ENCODE measurements around the gene DPEP1.

GRCh38 chr16:89685916-89686315 is 72.5 kb downstream of the DPEP1 start:
- TF ChIP-seq CTCF (optimal IDR thresholded peaks at IDR 0.05 in 1 of 3, IDR thresholded peaks at IDR 0.05 in 1 of 3, conservative IDR thresholded peaks at IDR 0.05 in 1 of 3; ENCODE audit: extremely low read depth in 1 of 3, insufficient read depth in 2 of 3, low read length in 3 of 3) (no peak), EZH2 (IDR thresholded peaks at IDR 0.05; ENCODE audit: low read length) (no peak)

All from keratinocyte (primary cell).